K562 (cell line): Measurements from ENCODE around the gene PMP22. TPM values are rescaled to one million over a fixed set of nuclear protein-coding genes. Genes with fewer than 3 reads are reported as not detected.

ENCODE experiments used
- ATAC-seq: fragments of 200-7000 bp; cut with Tn5 transposase; 3 replicates; pipeline ENCODE4 v1.9.1; 2020; ENCODE audit warnings: moderate library complexity
- BruUV-seq: library from RNA; stranded (reverse); fragments of 400-500 nt; replicated peaks from 2 replicates; lab custom pipeline; 2021; lab: Mats Ljungman, UMichigan
- CTCF ChIA-PET: fragments of 300-600 bp; formaldehyde crosslinking; extraction: SDS; loops from one replicate; lab custom pipeline; 2021; ENCODE audit warnings: low intra/inter-chr PET ratio; lab: Yijun Ruan, JAX
- POLR2A ChIA-PET: fragments of 300-600, 350-650 bp; sonication (Branson Sonifier 250); formaldehyde crosslinking; extraction: SDS; loops from one replicate; lab custom pipeline; 2021; ENCODE audit warnings: antibody characterized with exemption, inconsistent platforms; lab: Yijun Ruan, JAX
- DNase-seq, 4 experiments: peaks; one replicate each; pipeline versions ENCODE4 v3.0.0 to v3.0.0-alpha.2; 2011 to 2018; ENCODE audit warnings: low spot score in 3 of 4, mixed read lengths in 3 of 4; ENCODE audit errors: extremely low read depth in 1 of 4
- FAIRE-seq: peaks from 2 replicates; lab custom pipeline; 2011; peaks lifted over from hg19 to GRCh38; lab: Jason Lieb, UNC
- H2AFZ ChIP-seq: 2 replicates; pipeline ENCODE4 v1.6.0; 2011; ENCODE audit warnings: low read depth, low read length, control low read depth, inconsistent platforms
- H3K27ac ChIP-seq: fragments of 200-600 bp; 3 replicates; pipeline ENCODE4 v1.8.0; 2011; ENCODE audit warnings: low read depth, mild to moderate bottlenecking, control low read depth, inconsistent platforms, low read length, moderate library complexity, mixed read lengths; ENCODE audit errors: extremely low read depth
- H3K27me3 ChIP-seq, 2 experiments: fragments of 300-600 bp in 1 of 2; 2 replicates in 1 of 2; 3 replicates in 1 of 2; pipeline versions ENCODE4 v1.6.0 to v1.8.0; 2011; ENCODE audit warnings: inconsistent platforms in 2 of 2, low read length in 2 of 2, mild to moderate bottlenecking in 1 of 2, mixed read lengths in 1 of 2, moderate library complexity in 1 of 2; ENCODE audit not compliant: control insufficient read depth in 2 of 2, insufficient read depth in 2 of 2
- H3K36me3 ChIP-seq: fragments of 300-600 bp; 3 replicates; pipeline ENCODE4 v1.8.0; 2011; ENCODE audit warnings: mild to moderate bottlenecking, low read length, inconsistent platforms; ENCODE audit not compliant: control insufficient read depth, insufficient read depth
- H3K4me1 ChIP-seq, 2 experiments: fragments of 200-600 bp in 1 of 2; replicated peaks in 1 of 2; 2 replicates in 1 of 2; 3 replicates in 1 of 2; pipeline versions ENCODE4 v1.5.1 to v1.8.0; 2011; ENCODE audit warnings: inconsistent platforms in 2 of 2, low read length in 2 of 2, mild to moderate bottlenecking in 1 of 2, mixed read lengths in 1 of 2, moderate library complexity in 1 of 2; ENCODE audit not compliant: control insufficient read depth in 2 of 2, insufficient read depth in 2 of 2
- H3K4me2 ChIP-seq: 2 replicates; pipeline ENCODE4 v1.6.1; 2011; ENCODE audit warnings: low read length, control low read depth, inconsistent platforms, mixed read lengths; ENCODE audit not compliant: insufficient read depth
- H3K4me3 ChIP-seq: fragments of 200-600 bp; sonication (generic), shearing (Covaris generic); 2 replicates; pipeline ENCODE4 v1.5.1; 2016; ENCODE audit warnings: control low read depth, inconsistent platforms
- H3K79me2 ChIP-seq: fragments of 200-600 bp; 3 replicates; pipeline ENCODE4 v1.8.0; 2011; ENCODE audit warnings: low read length, inconsistent platforms; ENCODE audit not compliant: control insufficient read depth, insufficient read depth
- H3K9ac ChIP-seq, 2 experiments: 2 replicates each; pipeline versions ENCODE4 v1.6.0 to v1.6.1; 2011; ENCODE audit warnings: low read depth in 2 of 2, low read length in 2 of 2, control low read depth in 1 of 2, inconsistent platforms in 1 of 2, mild to moderate bottlenecking in 1 of 2, mixed read lengths in 1 of 2; ENCODE audit not compliant: insufficient read depth in 1 of 2
- H3K9me1 ChIP-seq: one replicate; pipeline ENCODE4 v1.6.0; 2011; ENCODE audit warnings: inconsistent platforms, mild to moderate bottlenecking, low read length, moderate library complexity; ENCODE audit not compliant: control insufficient read depth, insufficient read depth
- H3K9me3 ChIP-seq: replicated peaks from 2 replicates; pipeline ENCODE4 v1.5.1; 2011; ENCODE audit warnings: low read depth, low read length, inconsistent platforms; ENCODE audit not compliant: control insufficient read depth, insufficient read depth
- H4K20me1 ChIP-seq: replicated peaks from 2 replicates; pipeline ENCODE4 v1.6.1; 2011; ENCODE audit warnings: low read length, inconsistent platforms, mixed read lengths; ENCODE audit not compliant: control insufficient read depth, insufficient read depth
- GTF2A2 ChIP-seq: IDR thresholded peaks from 2 replicates; pipeline ENCODE4 v1.6.1; 2016; ENCODE audit warnings: mild to moderate bottlenecking, missing genetic modification characterization, missing compliant biosample characterization
- MTA2 ChIP-seq: fragments of 450-650 bp; IDR thresholded peaks from 2 replicates; pipeline ENCODE4 v1.6.1; 2016; ENCODE audit warnings: low read depth
- SP1 ChIP-seq: sonication (generic); formaldehyde crosslinking; IDR thresholded peaks from 2 replicates; pipeline ENCODE4 v1.8.1; 2022; ENCODE audit warnings: mild to moderate bottlenecking, missing genetic modification reagents
- TBP ChIP-seq: optimal IDR thresholded peaks from 2 replicates; pipeline ENCODE3; 2011; ENCODE audit warnings: low read depth, low read length, improper control_type of control experiment
- ZBTB12 ChIP-seq: fragments of 250-450 bp; sonication (Bioruptor Pico); IDR thresholded peaks from 2 replicates; pipeline ENCODE4 v1.4.0; 2020
- WGBS: fragments of 100-300 bp; shearing (Covaris generic); methylation state at CpG from one replicate; pipeline ENCODE4 v1.1.6; 2016; ENCODE audit warnings: low coverage, mixed read lengths; ENCODE audit not compliant: insufficient coverage; ENCODE audit errors: missing lambda C conversion rate; 5-methylcytosine and 5-hydroxymethylcytosine counted together
- in situ Hi-C: fragments of 300-500 bp; cut with MboI; formaldehyde crosslinking; loops from 4 replicates; pipeline ENCODE4 v1.15.0; 2018; ENCODE audit warnings: inconsistent platforms, mixed read lengths
- intact Hi-C: fragments of 100-400 bp; cut with micrococcal nuclease; formaldehyde crosslinking; loops from 2 replicates; pipeline ENCODE4 v1.14.2; 2022
- polyA plus RNA-seq, 8 experiments: library from polyadenylated mRNA; depleted of rRNA in 4 of 8; stranded (reverse) in 5 of 8; unstranded in 3 of 8; fragments of >200 nt; fragmentation: Nextera tagmentation in 2 of 8; fragmentation: Illumina TruSeq in 1 of 8; extraction: Ambion mirVana in 2 of 8; extraction: Trizol in 1 of 8; gene quantifications; 2 replicates each; pipeline versions ENCODE4 v1.2.1 to v1.2.3, GENCODE V29; 2011 to 2014; ENCODE audit warnings: inconsistent platforms in 1 of 8, missing spikeins in 1 of 8
- total RNA-seq, 7 experiments: library from RNA; depleted of rRNA in 6 of 7; stranded (reverse); fragments of >200 nt in 6 of 7; fragmentation: Illumina TruSeq in 2 of 7; extraction: Trizol in 2 of 7; gene quantifications; 2 replicates each; pipeline versions ENCODE4 v1.2.1 to v1.2.3, GENCODE V29; 2011 to 2021; ENCODE audit warnings: low replicate concordance in 1 of 7

The PMP22 gene
- total and polyA plus RNA-seq, 9 of the 15 experiments (the other 6 are each of a cell fraction or from before 2014, with no cell fraction given), result 12.6 to 62.3 (median 25.8) TPM

- Histone ChIP-seq H4K20me1 (no peaks in the 10 kb centered on the region), H3K27ac (no peak overlapping the region), H3K27me3 (no peaks in the 10 kb centered on the region)
- CTCF ChIA-PET, result no interaction called here
- no peak for TF ChIP-seq SP1 (CRISPR knock-in tag)
- TF ChIP-seq ZBTB12 (CRISPR knock-in tag), result no peak
- TF ChIP-seq GTF2A2 (tag), result no peak
- TF ChIP-seq MTA2, result no peak
- no peak for TF ChIP-seq TBP
- TF ChIP-seq, all 486 proteins: peak for 0
- Histone ChIP-seq H3K4me2 (no peak overlapping the region; the same call in 1 of the 2 replicates), H2AFZ (no peak overlapping the region), H3K9me3 (no peaks in the 10 kb centered on the region), H3K9ac (no peak overlapping the region), H3K36me3 (no peaks in the 10 kb centered on the region), H3K4me1 (peaks cover 0 to 6% of the 10 kb centered on the region in 2 experiments; a peak in 2 of 5 replicates), H3K79me2 (no peaks in the 10 kb centered on the region), H3K4me3 (no peak overlapping the region), H3K9me1 (no peaks in the 10 kb centered on the region)
- ATAC-seq, result no peak
- no TSS peak for BruUV-seq
- WGBS, result 7% methylated on average over 4 of the region's 4 CpGs
- POLR2A ChIA-PET, result no interaction called here
- no peak for DNase-seq
- in situ Hi-C loops, result no loop called here
- FAIRE-seq, result no peak
- intact Hi-C loops, result no loop called here
Measured at GRCh38 chr17:15287538-15288267, 22.6 kb upstream of the PMP22 start.
